Neural cell (in vitro differentiated cells): ENCODE measurements around the gene CR1.

Source experiments
- EP300 ChIP-seq: fragments of 450-650 bp; conservative IDR thresholded peaks from 2 replicates; pipeline ENCODE4 v1.6.1; 2014; ENCODE audit warnings: antibody characterized with exemption, mild to moderate bottlenecking, moderate library complexity; ENCODE audit not compliant: poor library complexity, severe bottlenecking
- EZH2 ChIP-seq: fragments of 200-600, 300-800 bp; shearing (Covaris generic), sonication (generic); IDR thresholded peaks from 2 replicates; pipeline ENCODE4 v1.6.1; 2014; ENCODE audit warnings: antibody characterized with exemption, low read length, borderline replicate concordance, mild to moderate bottlenecking; ENCODE audit not compliant: insufficient read depth, poor library complexity, severe bottlenecking
- MXI1 ChIP-seq: fragments of 450-650 bp; conservative IDR thresholded peaks from 2 replicates; pipeline ENCODE4 v1.6.1; 2014; ENCODE audit warnings: antibody characterized with exemption, mild to moderate bottlenecking; ENCODE audit not compliant: poor library complexity, severe bottlenecking
- POLR2AphosphoS5 ChIP-seq: IDR thresholded peaks from 2 replicates; pipeline ENCODE4 v1.6.1; 2012
- RAD21 ChIP-seq: fragments of 450-650 bp; conservative IDR thresholded peaks from 2 replicates; pipeline ENCODE4 v1.6.1; 2014; ENCODE audit warnings: antibody characterized with exemption, mild to moderate bottlenecking, moderate library complexity
- REST ChIP-seq: IDR thresholded peaks from 2 replicates; pipeline ENCODE4 v1.6.1; 2012; ENCODE audit warnings: borderline replicate concordance
- SMC3 ChIP-seq: fragments of 450-650 bp; conservative IDR thresholded peaks from 2 replicates; pipeline ENCODE4 v1.6.1; 2014; ENCODE audit warnings: antibody characterized with exemption, mild to moderate bottlenecking, moderate library complexity; ENCODE audit not compliant: poor library complexity
- TAF1 ChIP-seq: IDR thresholded peaks from 2 replicates; pipeline ENCODE4 v1.6.1; 2012; ENCODE audit warnings: low read depth
- TF ChIP-seq, protein P1 (sequence below): fragments of 450-650 bp; IDR thresholded peaks from 2 replicates; pipeline ENCODE4 v1.5.1; 2014; ENCODE audit warnings: antibody characterized with exemption, mild to moderate bottlenecking, moderate library complexity; ENCODE audit not compliant: poor library complexity, severe bottlenecking

DNA sequence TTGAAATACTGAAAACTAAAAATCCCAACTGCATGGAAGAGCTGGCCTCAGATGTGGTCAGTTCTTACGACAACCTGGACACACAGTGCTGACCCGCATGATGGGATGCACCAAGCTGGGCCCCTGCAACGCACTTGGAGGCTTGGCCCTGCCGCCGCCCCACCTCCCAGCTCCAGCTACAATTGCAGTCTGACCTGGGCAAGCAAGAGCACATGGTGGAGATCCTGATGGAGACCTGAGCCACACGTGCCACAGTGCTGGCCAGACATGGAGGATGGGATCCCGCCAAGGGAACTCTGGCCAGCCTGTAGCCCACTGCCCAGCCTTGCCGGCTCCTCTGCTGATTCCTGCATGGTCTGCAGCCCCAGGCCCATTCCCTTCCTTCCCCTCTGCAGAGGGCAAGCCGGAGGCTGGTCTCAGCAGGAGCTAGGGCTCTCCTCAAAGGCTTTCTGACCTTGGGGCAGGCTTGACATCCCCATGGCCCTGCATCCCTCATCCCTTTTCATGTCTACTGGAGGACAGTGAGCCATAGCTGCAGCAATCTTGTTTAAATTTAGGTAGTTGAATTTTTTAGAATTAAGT, 163.0 kb downstream of the CR1 start:
- no peak for TF ChIP-seq MXI1
- TF ChIP-seq EZH2 = no peak
- TF ChIP-seq, protein P1, sequence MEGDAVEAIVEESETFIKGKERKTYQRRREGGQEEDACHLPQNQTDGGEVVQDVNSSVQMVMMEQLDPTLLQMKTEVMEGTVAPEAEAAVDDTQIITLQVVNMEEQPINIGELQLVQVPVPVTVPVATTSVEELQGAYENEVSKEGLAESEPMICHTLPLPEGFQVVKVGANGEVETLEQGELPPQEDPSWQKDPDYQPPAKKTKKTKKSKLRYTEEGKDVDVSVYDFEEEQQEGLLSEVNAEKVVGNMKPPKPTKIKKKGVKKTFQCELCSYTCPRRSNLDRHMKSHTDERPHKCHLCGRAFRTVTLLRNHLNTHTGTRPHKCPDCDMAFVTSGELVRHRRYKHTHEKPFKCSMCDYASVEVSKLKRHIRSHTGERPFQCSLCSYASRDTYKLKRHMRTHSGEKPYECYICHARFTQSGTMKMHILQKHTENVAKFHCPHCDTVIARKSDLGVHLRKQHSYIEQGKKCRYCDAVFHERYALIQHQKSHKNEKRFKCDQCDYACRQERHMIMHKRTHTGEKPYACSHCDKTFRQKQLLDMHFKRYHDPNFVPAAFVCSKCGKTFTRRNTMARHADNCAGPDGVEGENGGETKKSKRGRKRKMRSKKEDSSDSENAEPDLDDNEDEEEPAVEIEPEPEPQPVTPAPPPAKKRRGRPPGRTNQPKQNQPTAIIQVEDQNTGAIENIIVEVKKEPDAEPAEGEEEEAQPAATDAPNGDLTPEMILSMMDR = no peak
- TF ChIP-seq RAD21 = no peak
- TF ChIP-seq POLR2AphosphoS5 = no peak
- no peak for TF ChIP-seq TAF1
- no peak for TF ChIP-seq REST
- TF ChIP-seq SMC3 = no peak
- no peak for TF ChIP-seq EP300
